DMS79 (cell line): ENCODE results near the gene CNPY1.

ENCODE experiments used
- DNase-seq: peaks from one replicate; lab custom pipeline; 2025; lab: John Stamatoyannopoulos, UW

Gene CNPY1

DNA sequence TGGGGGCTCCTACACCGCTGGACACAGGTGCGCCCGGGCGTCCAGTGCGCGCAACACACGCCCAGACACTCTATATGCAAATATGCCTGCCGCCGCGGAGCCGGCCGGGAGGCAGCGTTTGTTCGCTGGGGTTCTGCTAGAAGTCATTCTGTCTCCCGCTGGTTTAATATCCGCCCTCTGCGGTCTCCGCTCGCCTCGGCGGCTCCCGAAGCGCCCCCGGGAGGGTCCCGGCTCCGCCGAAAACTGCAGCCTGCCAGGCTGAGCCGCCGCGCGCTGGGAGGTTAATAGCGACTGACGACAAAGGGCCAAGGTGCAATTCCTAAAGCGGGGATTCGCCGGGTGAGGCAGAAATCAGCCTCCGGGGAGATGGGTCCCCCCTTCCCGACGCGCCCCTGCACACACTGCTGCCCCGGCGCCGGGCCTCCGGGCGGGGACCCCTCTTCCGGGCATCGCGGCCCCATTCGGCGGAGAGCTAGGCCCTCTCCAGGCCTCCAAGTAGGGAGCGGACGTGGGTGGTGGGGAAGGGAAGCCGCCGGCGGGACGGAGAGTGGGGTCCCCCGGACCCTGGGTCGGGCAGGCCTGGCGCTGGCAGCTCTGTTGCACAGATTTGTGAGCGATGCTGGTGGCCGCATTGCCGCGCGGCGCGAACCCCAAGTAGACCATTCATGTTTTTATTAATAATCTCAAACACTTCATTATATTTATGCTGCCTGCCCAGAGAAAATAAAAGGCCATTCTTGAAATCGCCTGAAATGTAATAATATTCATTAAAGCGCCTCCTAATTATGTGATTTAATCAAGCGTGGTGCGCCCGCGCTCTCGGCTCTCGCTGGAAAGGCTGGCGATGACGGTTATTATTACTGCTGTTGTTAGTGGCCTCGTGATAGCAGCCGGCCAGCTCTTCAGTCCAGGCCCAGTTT is 79.3 kb downstream of the CNPY1 start:
- peak; percentile 56 for DNase-seq

DNA sequence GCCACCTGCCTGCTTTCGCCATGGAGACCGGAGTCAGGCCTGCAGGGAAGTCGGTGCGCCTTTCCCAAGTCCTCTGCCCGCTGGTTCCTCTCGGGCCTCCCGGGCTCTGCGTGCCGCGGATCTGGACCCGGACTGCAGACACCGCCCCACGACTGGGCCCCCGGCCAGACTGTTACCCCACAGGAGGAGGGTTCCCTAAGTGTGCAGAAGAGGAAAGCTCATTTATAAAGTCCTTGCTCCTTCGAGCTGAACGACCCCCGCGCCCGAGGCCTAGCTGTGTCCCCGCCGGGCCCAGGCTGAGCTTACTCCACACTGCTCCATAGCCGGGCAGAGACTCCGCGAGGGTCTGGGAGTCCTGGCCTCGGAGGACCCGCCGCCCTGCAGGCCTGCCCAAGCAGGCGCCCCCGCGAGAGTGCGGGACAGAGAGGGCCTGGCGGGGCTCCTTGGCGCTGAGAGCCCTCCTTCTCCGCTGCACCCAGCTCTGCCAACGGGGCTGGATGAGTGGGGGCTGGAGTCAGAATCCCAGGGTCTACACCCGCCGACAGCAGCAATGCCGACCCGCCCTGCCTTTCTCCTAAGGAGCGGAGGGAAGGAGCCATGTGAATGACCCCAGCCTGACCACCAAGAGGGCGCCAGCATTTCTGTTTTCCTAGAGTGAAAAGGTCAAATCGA is 80.1 kb downstream of the CNPY1 start:
- DNase-seq, result no peak

DNA sequence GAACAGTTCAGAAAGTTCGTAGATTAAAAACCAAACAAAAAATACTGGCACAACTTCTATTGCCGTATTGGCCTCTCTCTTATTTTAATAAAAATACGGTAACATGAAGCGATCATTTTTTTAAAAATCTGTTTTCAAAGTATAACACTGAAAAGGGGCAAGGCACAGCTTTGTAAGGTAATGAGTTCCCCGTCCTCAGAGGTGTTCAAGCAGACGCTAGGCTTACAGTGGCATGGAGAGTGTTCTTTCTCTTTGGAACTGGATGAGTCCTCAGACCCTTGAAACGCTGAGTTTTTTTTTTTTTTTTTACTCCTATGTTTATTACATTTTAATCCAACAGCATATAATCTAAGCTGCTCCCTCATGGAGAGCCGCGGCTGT is 80.6 kb downstream of the CNPY1 start:
- DNase-seq, result no peak

DNA sequence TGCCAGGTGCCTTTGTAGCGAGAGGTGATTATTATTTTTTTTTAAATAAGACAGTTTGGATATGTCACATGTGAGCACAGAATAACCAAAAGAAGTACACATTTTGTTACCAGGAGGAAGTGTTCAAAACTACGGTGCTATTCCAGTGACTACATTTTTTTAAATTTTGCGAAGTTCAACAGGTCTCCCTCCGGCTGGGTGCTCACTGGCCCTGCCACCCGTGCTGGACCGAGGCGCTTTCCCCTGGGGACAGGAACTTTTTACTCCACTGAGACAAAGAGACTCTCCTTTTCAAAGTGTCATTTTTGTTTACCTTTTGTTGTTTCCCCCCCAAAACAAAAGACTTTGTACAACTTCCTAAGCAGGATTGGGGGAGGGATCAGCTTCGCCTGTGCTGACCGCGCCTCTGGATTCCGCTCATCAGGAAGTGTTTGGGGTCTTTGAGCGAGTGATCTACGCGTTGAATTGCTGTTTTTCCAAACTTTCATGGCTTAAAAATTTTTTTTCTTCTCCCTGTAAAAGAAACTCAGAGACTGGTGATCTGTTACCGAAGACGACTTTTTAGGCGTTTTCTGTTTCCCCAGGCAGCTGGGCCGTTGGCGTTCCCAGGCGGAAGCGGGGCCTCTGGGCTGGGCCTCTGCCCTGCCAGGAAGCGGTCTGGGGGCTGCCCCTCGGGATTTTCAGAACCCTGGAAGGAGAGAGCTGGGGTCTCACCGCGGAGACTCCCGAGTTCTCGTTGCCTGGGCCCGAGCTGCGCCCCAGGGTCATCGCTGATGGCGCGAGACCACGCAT is 81.2 kb downstream of the CNPY1 start:
- no peak for DNase-seq

DNA sequence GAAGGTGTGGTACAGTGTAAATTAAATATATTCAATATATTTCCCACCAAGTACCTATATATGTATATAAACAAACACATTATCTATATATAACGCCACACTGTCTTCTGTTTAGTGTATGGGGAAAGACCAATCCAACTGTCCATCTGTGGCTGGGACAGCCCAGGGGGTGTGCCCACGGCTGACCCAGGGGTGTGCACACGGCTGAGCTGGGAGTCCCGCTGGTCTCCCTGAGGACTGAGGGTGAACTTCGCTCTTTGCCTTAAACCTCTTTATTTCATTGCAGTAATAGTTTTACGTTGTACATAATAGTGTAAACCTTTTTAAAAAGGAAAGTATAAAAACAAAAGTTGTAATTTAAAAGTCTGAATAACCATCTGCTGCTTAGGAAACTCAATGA is 82.2 kb downstream of the CNPY1 start:
- no peak for DNase-seq

GRCh38 chr7:155463114-155463811 is 83.1 kb downstream of the CNPY1 start:
- DNase-seq, result no peak

- DNase-seq, result no peak
Measured at GRCh38 chr7:155462163-155462735, 84.1 kb downstream of the CNPY1 start.

- no peak for DNase-seq
Measured at GRCh38 chr7:155461631-155462030, 84.7 kb downstream of the CNPY1 start.

DNA sequence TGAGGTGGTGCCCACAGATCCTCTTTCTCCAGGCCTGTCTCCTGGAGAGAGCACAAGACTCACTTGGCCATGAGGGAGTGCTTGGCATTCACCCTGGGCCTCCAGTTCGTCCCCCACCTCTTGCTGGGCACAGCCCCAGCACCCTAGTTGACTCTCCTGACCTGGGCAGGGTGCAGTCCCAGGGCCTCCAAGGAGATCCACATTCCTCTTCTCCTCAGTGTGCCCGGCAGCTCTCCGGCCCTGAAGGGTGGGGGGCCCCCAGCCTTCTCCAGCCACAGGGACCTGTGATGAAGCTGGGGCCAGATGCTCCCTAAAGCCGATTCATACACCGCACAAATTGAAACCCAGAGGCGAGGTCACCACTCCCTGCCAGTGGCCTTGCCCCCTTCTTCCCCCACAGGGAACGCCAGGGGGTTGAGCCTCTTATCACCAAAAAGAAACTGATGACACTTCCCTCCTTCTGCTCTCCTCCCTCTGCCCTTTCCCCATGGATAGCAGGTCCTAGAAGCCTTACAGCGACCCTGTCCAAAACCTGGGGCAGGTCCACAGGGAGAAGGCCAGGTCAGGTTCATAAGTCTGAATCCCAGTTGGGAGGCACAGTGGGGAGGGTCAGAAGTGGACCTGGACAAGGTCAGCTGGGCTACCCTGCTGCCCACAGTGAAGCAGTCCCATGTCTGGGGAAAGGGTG is 85.3 kb downstream of the CNPY1 start:
- DNase-seq, result no peak

GRCh38 chr7:155459700-155460461 is 86.5 kb downstream of the CNPY1 start:
- no peak for DNase-seq

GRCh38 chr7:155458878-155459699 is 87.3 kb downstream of the CNPY1 start:
- no peak for DNase-seq

- no peak for DNase-seq
Measured at GRCh38 chr7:155458111-155458877, 88.1 kb downstream of the CNPY1 start, which contains the start of gene EN2. Gene EN2 (plus strand): TSS chr7:155458129. CDS start chr7:155458378, 249 bp downstream.

- DNase-seq, result no peak
Measured at GRCh38 chr7:155457544-155458110, 88.7 kb downstream of the CNPY1 start.

GRCh38 chr7:155456738-155457543 is 89.4 kb downstream of the CNPY1 start:
- DNase-seq, result peak; percentile 56

- no peak for DNase-seq
Measured at GRCh38 chr7:155455776-155456737, 90.3 kb downstream of the CNPY1 start.

DNA sequence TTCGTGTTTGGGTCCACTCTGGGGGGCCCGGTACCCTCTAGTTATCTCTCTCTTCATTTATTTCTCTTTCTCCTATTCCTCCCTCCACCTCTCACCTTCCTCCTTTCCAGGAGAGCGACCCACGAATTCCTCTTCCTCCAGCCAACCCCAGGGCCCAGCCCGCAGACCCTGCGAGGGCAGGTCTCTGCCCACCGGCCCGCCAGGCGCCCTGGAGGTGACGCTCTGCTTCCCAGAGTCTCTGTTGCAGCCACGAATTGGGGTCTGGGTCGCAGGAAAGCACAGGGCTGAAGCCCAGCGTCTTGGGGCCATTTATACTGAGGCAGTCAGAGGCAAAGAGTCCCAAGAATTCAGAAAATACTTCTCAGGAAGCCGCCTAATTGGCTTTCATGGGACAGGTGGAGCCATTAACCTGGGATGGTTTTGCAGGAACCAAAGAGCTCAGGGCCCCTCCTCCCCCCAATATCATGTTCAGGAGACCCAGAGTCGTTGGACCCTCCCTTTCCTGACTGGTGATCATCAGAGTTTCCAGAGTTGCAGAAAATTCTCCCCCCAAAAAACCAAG is 91.1 kb downstream of the CNPY1 start:
- no peak for DNase-seq
